GM12878 (cell line): Measurements from ENCODE around the gene ACVR2A. TPM values are rescaled to one million over a fixed set of nuclear protein-coding genes. Genes with fewer than 3 reads are reported as not detected.

Experiments used
- ATAC-seq: fragments of 200-7000 bp; cut with Tn5 transposase; 3 replicates; pipeline ENCODE4 v1.9.1; 2020; ENCODE audit warnings: mild to moderate bottlenecking, moderate library complexity
- BruUV-seq: library from RNA; stranded (reverse); fragments of 400-500 nt; replicated peaks from 2 replicates; lab custom pipeline; 2021; lab: Mats Ljungman, UMichigan
- CTCF ChIA-PET: fragments of 300-600 bp; sonication (Branson Sonifier 250); formaldehyde crosslinking; extraction: SDS; loops from one replicate; lab custom pipeline; 2021; ENCODE audit warnings: inconsistent platforms; lab: Yijun Ruan, JAX
- POLR2A ChIA-PET: fragments of 350-600 bp; formaldehyde crosslinking; extraction: SDS; loops from one replicate; lab custom pipeline; 2021; ENCODE audit warnings: inconsistent platforms; lab: Charles Lee
- RAD21 ChIA-PET: fragments of 300-600 bp; sonication (Branson Sonifier 250); formaldehyde crosslinking; loops from one replicate; lab custom pipeline; 2023; ENCODE audit warnings: antibody characterized with exemption; ENCODE audit not compliant: unreplicated experiment; lab: Charles Lee
- SMC1A ChIA-PET: fragments of 300-600 bp; sonication (Branson Sonifier 250); formaldehyde crosslinking; loops from one replicate; lab custom pipeline; 2023; ENCODE audit not compliant: unreplicated experiment, uncharacterized antibody; lab: Charles Lee
- DNase-seq: peaks from one replicate; pipeline ENCODE4 v3.0.0-alpha.2; 2011; ENCODE audit warnings: low read depth, low spot score
- FAIRE-seq: peaks from 3 replicates; lab custom pipeline; 2011; peaks lifted over from hg19 to GRCh38; lab: Jason Lieb, UNC
- H2AFZ ChIP-seq: 2 replicates; pipeline ENCODE4 v1.6.0; 2011; ENCODE audit warnings: low read depth, low read length, control low read depth; ENCODE audit not compliant: control insufficient read depth
- H3K27ac ChIP-seq: 2 replicates; pipeline ENCODE4 v1.5.1; 2011; ENCODE audit warnings: control low read depth; ENCODE audit not compliant: control insufficient read depth, insufficient read depth
- H3K27me3 ChIP-seq, 2 experiments: replicated peaks in 1 of 2; 2 replicates each; pipeline versions ENCODE4 v1.6.0 to v1.6.1; 2011; ENCODE audit warnings: low read length in 1 of 2; ENCODE audit not compliant: control insufficient read depth in 2 of 2, insufficient read depth in 2 of 2
- H3K36me3 ChIP-seq, 2 experiments: 2 replicates each; pipeline ENCODE4 v1.5.1; 2011; ENCODE audit warnings: low read length in 1 of 2; ENCODE audit not compliant: control insufficient read depth in 2 of 2, insufficient read depth in 2 of 2
- H3K4me1 ChIP-seq: 2 replicates; pipeline ENCODE4 v1.6.1; 2011; ENCODE audit warnings: mild to moderate bottlenecking, low read length, moderate library complexity, mixed read lengths; ENCODE audit not compliant: control insufficient read depth, insufficient read depth
- H3K4me2 ChIP-seq: 2 replicates; pipeline ENCODE4 v1.6.0; 2011; ENCODE audit warnings: control low read depth; ENCODE audit not compliant: control insufficient read depth, insufficient read depth
- H3K4me3 ChIP-seq: fragments of 200-600 bp; sonication (generic); 2 replicates; pipeline ENCODE4 v1.5.1; 2016
- H3K79me2 ChIP-seq: 2 replicates; pipeline ENCODE4 v1.6.0; 2011; ENCODE audit warnings: low read length; ENCODE audit not compliant: control insufficient read depth, insufficient read depth
- H3K9ac ChIP-seq: 2 replicates; pipeline ENCODE4 v1.8.0; 2011; ENCODE audit warnings: low read length, control low read depth, mixed read lengths; ENCODE audit not compliant: control insufficient read depth, insufficient read depth
- H3K9me3 ChIP-seq: replicated peaks from 3 replicates; pipeline ENCODE4 v1.5.1; 2011; ENCODE audit warnings: mild to moderate bottlenecking, low read length; ENCODE audit not compliant: control insufficient read depth, insufficient read depth
- H4K20me1 ChIP-seq: 2 replicates; pipeline ENCODE4 v1.6.0; 2011; ENCODE audit not compliant: control insufficient read depth, insufficient read depth
- BRCA1 ChIP-seq: IDR thresholded peaks from 2 replicates; pipeline ENCODE4 v1.6.1; 2011; ENCODE audit warnings: low read depth, low read length, improper control_type of control experiment
- CHD2 ChIP-seq: IDR thresholded peaks from 2 replicates; pipeline ENCODE4 v1.6.1; 2011; ENCODE audit warnings: low read depth, low read length, improper control_type of control experiment, borderline replicate concordance
- CREM ChIP-seq: IDR thresholded peaks from 2 replicates; pipeline ENCODE4 v1.6.1; 2014; ENCODE audit warnings: antibody characterized with exemption, low read depth
- DPF2 ChIP-seq: fragments of 450-650 bp; IDR thresholded peaks from 2 replicates; pipeline ENCODE4 v1.6.1; 2017; ENCODE audit warnings: mild to moderate bottlenecking
- ESRRA ChIP-seq: IDR thresholded peaks from 2 replicates; pipeline ENCODE4 v1.6.1; 2012; ENCODE audit warnings: mild to moderate bottlenecking, low read length, improper control_type of control experiment
- FOS ChIP-seq: IDR thresholded peaks from 3 replicates; pipeline ENCODE4 v1.6.1; 2011; ENCODE audit warnings: borderline replicate concordance; ENCODE audit not compliant: insufficient read length; ENCODE audit errors: extremely low read depth
- KLF5 ChIP-seq: fragments of 450-650 bp; IDR thresholded peaks from 2 replicates; pipeline ENCODE4 v1.6.1; 2014; ENCODE audit warnings: mild to moderate bottlenecking; ENCODE audit not compliant: partially characterized antibody
- MXI1 ChIP-seq: fragments of 150-350 bp; IDR thresholded peaks from 2 replicates; pipeline ENCODE4 v1.6.1; 2011; ENCODE audit warnings: low read depth, mild to moderate bottlenecking, inconsistent platforms, low read length, improper control_type of control experiment
- PKNOX1 ChIP-seq: fragments of 450-650 bp; IDR thresholded peaks from 2 replicates; pipeline ENCODE4 v1.6.1; 2016; ENCODE audit warnings: mild to moderate bottlenecking
- RB1 ChIP-seq: fragments of 450-650 bp; formaldehyde crosslinking; IDR thresholded peaks from 2 replicates; pipeline ENCODE4 v1.6.1; 2017; ENCODE audit warnings: mild to moderate bottlenecking, borderline replicate concordance
- RFX5 ChIP-seq: IDR thresholded peaks from 2 replicates; pipeline ENCODE4 v1.6.1; 2011; ENCODE audit warnings: low read depth, low read length, improper control_type of control experiment
- SMAD5 ChIP-seq: IDR thresholded peaks from 2 replicates; pipeline ENCODE4 v1.6.1; 2016; ENCODE audit warnings: antibody characterized with exemption, low read depth
- WGBS: methylation state at CpG from one replicate; pipeline ENCODE4 v1.1.6; 2016; ENCODE audit warnings: low lambda C conversion rate; ENCODE audit not compliant: insufficient replicate concordance, insufficient coverage; ENCODE audit errors: missing lambda C conversion rate; 5-methylcytosine and 5-hydroxymethylcytosine counted together
- in situ Hi-C: fragments of 300-500 bp; cut with MboI; formaldehyde crosslinking; loops from 9 replicates; pipeline ENCODE4 v1.14.3; 2018; ENCODE audit warnings: mixed read lengths
- intact Hi-C: fragments of 100-400 bp; cut with micrococcal nuclease; formaldehyde crosslinking; loops from one replicate; pipeline ENCODE4 v1.14.2; 2022; ENCODE audit not compliant: unreplicated experiment
- polyA plus RNA-seq, 11 experiments: library from polyadenylated mRNA; depleted of rRNA in 4 of 11; unstranded in 6 of 11; stranded (reverse) in 5 of 11; fragments of >200 nt; fragmentation: Nextera tagmentation in 4 of 11; fragmentation: Illumina TruSeq in 1 of 11; extraction: Ambion mirVana in 4 of 11; extraction: Trizol in 1 of 11; gene quantifications; 1 replicate in 1 of 11; 2 replicates in 10 of 11; pipeline versions ENCODE4 v1.2.1 to v1.2.3, GENCODE V29; 2011 to 2016; ENCODE audit warnings: inconsistent platforms in 2 of 11, missing spikeins in 2 of 11, low read depth in 1 of 11
- total RNA-seq, 4 experiments: library from RNA; depleted of rRNA in 3 of 4; stranded (reverse); fragments of >200 nt in 3 of 4; fragmentation: Illumina TruSeq in 1 of 4; extraction: Trizol in 1 of 4; gene quantifications; 2 replicates each; pipeline versions ENCODE4 v1.2.1 to v1.2.3, GENCODE V29; 2013 to 2021
- TF ChIP-seq, protein P1 (sequence below): fragments of 150-350 bp; IDR thresholded peaks from 2 replicates; pipeline ENCODE4 v1.6.1; 2014; ENCODE audit warnings: mild to moderate bottlenecking, low read depth, low read length

ACVR2A gene
- total and polyA plus RNA-seq, 10 of the 15 experiments (the other 5 are each of a cell fraction or from before 2014, with no cell fraction given), result 0.42 to 3.0 (median 1.7) TPM

GRCh38 chr2:147810883-147811765 lies 33.7 kb upstream of the ACVR2A start (continued):
- no peak for TF ChIP-seq MXI1

DNA sequence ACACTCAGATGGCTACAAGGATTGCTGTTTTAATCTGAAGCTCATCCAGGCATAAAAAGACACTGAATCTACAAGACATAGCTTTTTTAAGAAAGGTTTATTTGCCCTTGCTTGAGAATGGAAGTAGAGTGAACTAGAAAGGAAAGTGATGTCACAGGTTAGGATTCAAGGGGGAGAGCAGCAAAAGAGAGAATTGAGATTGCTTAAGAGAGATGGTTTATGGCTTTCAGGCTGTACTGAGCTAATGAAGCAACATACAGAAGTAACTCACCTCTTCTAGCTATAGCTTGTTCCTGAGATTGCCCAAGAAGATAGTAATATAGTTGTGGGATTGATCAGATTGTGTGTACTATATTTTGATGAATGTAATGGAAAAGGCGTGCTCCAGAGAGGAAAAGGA lies 26.1 kb upstream of the ACVR2A start:
- DNase-seq, result no peak
- ChIA-PET CTCF (interaction anchor here (0.6 kb wide), 1 partner anchor 796 kb away, joined by 3 read pairs; no protein-coding TSS in a partner anchor), RAD21 (interaction anchor here (0.7 kb wide), 1 partner anchor 9 kb away, joined by 3 read pairs; no protein-coding TSS in a partner anchor), SMC1A (interaction anchor here (0.6 kb wide), 1 partner anchor 74 kb away, joined by 3 read pairs; no protein-coding TSS in a partner anchor), POLR2A (no interaction called here)
- no peak for FAIRE-seq
- no peaks in the 10 kb centered on the region for H3K36me3 ChIP-seq
- no peak overlapping the region for H2AFZ ChIP-seq
- ATAC-seq, result no peak
- H3K27me3 ChIP-seq, result peaks cover 0 to 3% of the 10 kb centered on the region in 2 experiments; a peak in 1 of 4 replicates
- H3K79me2 ChIP-seq, result no peaks in the 10 kb centered on the region
- TF ChIP-seq RB1 (no peak), ESRRA (no peak)
- intact Hi-C loops, result no loop called here
- 0% methylated on average over 1 of the region's 1 CpG for WGBS
- no peaks in the 10 kb centered on the region for H3K9me3 ChIP-seq
- no peak overlapping the region for H3K27ac ChIP-seq
- H3K4me2 ChIP-seq, result no peak overlapping the region
- no peak overlapping the region for H3K9ac ChIP-seq
- no peaks in the 10 kb centered on the region for H4K20me1 ChIP-seq
- no TSS peak for BruUV-seq
- H3K4me1 ChIP-seq, result no peaks in the 10 kb centered on the region
- in situ Hi-C loops, result no loop called here
- H3K4me3 ChIP-seq, result no peak overlapping the region

- BruUV-seq, result no TSS peak
- no peaks in the 10 kb centered on the region for H3K79me2 ChIP-seq
- no peak overlapping the region for H2AFZ ChIP-seq
- DNase-seq (no peak), ATAC-seq (no peak), FAIRE-seq (no peak)
- H3K4me3 ChIP-seq, result no peak overlapping the region
- H3K36me3 ChIP-seq, result no peaks in the 10 kb centered on the region
- H4K20me1 ChIP-seq, result no peaks in the 10 kb centered on the region
- ChIA-PET POLR2A (no interaction called here), SMC1A (interaction anchor here (0.6 kb wide), 1 partner anchor 796 kb away, joined by 3 read pairs; no protein-coding TSS in a partner anchor), RAD21 (no interaction called here), CTCF (no interaction called here)
- no peak overlapping the region for H3K4me2 ChIP-seq
- no peaks in the 10 kb centered on the region for H3K4me1 ChIP-seq
- intact Hi-C loops, result no loop called here
- no peak overlapping the region for H3K27ac ChIP-seq
- H3K9me3 ChIP-seq, result no peaks in the 10 kb centered on the region; the same call in 2 of the 3 replicates
- no peak overlapping the region for H3K9ac ChIP-seq
- in situ Hi-C loops, result no loop called here
- WGBS, result 0% methylated on average over 3 of the region's 3 CpGs
- peaks cover 0 to 3% of the 10 kb centered on the region in 2 experiments; a peak in 1 of 4 replicates for H3K27me3 ChIP-seq
- TF ChIP-seq RFX5 (no peak), PKNOX1 (no peak), CREM (no peak), DPF2 (no peak), SMAD5 (no peak), BRCA1 (no peak), FOS (no peak), KLF5 (no peak), CHD2 (no peak)
- TF ChIP-seq, protein P1, sequence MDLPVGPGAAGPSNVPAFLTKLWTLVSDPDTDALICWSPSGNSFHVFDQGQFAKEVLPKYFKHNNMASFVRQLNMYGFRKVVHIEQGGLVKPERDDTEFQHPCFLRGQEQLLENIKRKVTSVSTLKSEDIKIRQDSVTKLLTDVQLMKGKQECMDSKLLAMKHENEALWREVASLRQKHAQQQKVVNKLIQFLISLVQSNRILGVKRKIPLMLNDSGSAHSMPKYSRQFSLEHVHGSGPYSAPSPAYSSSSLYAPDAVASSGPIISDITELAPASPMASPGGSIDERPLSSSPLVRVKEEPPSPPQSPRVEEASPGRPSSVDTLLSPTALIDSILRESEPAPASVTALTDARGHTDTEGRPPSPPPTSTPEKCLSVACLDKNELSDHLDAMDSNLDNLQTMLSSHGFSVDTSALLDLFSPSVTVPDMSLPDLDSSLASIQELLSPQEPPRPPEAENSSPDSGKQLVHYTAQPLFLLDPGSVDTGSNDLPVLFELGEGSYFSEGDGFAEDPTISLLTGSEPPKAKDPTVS, result no peak
Observed at GRCh38 chr2:147824620-147825019, 20.2 kb upstream of the ACVR2A start.
